IPS-18c (cell line): ENCODE data around the gene AGAP1.

Experiments used
- H3K4me3 ChIP-seq: 2 replicates; pipeline ENCODE4 v1.7.0; 2013; ENCODE audit warnings: low read depth, mild to moderate bottlenecking, low read length, moderate library complexity; ENCODE audit not compliant: insufficient read depth
- H3K9me3 ChIP-seq: one replicate; pipeline ENCODE4 v1.6.1; 2013; ENCODE audit warnings: mild to moderate bottlenecking, low read length, moderate library complexity; ENCODE audit not compliant: control insufficient read depth, insufficient read depth

Gene AGAP1

DNA sequence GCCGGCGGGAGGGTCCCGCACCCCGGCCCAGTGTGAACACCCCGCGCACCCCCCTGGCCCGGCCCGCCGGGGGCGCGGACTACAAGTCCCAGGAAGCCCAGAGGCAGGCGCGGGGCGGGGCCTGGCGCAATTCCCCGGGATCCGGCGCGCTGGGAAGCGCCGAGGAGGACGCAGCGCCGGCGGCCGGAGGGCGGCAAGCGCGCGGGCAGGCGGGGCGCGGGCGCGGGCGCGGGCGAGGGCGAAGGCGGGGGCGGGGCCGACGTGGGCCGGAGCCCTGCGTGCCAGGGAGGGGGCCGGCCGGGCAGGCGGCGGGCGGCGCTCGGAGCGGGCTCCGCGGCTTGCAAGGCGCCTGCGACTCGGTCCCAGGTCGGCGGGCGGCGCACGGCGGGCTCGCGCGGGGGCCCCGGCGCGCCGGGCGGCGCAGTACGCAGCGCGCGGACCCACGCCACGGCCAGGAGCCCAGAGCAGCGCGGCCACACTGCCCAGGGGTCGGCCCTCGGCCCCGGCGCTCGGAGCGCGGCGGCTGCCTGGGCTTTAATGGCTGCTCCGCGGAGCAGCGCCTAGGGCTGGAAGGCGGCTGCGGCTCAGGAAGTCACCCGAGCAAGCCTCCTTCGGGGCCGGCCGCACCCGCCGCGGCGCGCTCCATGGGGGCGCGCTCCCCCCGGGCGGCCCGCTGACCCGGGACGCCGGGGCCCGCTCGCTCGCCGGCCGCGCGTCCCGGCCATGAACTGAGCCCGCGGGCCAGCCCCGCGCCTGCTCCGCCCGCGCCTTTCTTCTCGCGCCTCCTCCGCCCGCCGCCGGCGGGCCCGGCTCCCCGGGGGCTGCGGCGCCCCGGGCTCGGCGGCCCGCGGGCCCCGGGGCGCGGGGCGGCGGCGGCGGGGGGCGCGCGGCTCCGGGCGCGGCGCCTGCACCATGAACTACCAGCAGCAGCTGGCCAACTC, at the start of gene AGAP1:
Gene AGAP1 (plus strand): TSS at position 269 of the 941 bp plus-strand sequence.
- H3K4me3 ChIP-seq: peak within 1 kb of the TSS; percentile 64
- H3K9me3 ChIP-seq: peaks cover 3% of the 10 kb centered on the region

DNA sequence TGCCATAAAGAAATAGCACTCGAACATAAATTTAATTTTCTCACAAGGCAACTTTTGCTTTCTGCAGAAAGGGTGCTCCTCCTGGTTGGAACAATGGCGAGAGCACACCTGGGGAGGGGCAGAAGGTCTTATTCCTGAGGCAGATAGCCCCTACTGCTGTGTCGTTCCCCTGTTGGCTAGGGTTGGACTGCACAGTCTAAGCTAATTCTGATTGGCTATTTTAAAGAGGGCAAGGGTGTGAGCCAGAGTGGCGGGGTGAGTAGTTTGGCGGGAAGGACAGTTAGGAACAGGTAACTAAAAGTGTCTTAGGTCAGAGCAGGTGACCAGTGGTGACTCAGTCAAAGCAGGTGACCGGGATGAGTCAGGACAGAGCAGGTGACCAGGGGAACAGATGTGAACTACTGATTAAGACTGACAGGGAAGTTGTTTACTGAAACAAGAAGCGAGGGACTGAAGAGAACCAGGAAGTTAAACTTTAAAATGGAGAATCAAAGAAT, 49.7 kb upstream of the AGAP1 start:
- Histone ChIP-seq H3K4me3 (no peak overlapping the region), H3K9me3 (peaks cover 4% of the 10 kb centered on the region)

DNA sequence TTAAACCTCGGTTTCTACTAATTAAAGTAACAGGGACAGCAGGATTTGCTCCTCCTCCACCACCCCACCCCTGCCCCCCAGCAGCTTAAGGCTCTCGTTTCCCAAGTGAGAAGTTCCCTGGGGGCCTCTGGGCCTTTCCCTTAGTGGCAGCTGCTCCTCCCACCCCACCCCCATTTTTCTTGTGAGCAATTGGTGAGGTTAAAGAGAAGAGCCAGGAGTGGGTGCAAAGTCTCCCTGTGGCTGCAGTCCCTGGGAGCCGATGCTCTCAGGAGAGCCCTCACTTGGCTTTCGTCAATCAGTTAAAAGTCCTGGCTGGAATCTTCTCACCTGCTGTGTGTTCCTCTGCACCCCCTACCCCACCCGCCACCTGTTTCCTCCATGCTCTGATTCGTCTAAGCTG, 48.7 kb upstream of the AGAP1 start:
- Histone ChIP-seq H3K9me3 (peaks cover 4% of the 10 kb centered on the region), H3K4me3 (no peak overlapping the region)

DNA sequence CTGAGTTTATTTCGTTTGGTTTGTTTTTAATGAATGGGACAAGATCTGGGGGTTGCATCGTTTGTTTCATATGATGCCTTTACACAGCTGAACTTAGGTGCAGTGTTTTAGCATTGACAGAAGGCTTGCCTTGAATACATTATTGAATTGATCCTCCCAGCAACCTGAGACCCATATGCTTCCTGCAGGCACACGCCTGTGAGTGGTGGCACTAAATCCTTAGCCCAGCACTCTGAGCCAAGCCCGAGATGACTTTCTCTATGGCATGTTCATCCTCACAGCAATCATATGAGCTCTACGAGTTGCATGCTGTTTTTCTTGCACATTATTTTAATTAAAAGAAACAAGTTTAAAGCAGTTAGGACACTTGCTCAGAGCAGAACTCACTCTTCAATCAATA, 47.8 kb upstream of the AGAP1 start:
- Histone ChIP-seq H3K9me3 (peaks cover 4% of the 10 kb centered on the region), H3K4me3 (no peak overlapping the region)

DNA sequence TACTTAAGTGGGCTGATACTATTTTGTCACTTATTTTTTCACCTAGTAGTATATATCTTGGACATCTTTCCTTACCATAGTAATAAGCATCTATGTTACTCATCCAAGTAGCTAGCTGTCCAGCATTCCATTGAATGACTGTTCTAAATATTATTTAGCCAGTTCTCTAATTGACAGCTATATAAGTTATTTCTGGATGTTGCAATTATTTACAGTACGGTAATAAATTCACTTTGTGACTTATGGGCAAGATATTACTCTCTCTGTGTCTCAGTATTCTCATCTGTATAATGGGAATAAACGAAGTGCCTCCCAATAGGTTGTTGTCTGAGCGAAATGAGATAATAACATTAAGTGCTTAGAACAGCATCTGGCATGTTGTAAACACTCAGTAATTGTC, 46.6 kb upstream of the AGAP1 start:
- Histone ChIP-seq H3K9me3 (peaks cover 4% of the 10 kb centered on the region), H3K4me3 (no peak overlapping the region)

DNA sequence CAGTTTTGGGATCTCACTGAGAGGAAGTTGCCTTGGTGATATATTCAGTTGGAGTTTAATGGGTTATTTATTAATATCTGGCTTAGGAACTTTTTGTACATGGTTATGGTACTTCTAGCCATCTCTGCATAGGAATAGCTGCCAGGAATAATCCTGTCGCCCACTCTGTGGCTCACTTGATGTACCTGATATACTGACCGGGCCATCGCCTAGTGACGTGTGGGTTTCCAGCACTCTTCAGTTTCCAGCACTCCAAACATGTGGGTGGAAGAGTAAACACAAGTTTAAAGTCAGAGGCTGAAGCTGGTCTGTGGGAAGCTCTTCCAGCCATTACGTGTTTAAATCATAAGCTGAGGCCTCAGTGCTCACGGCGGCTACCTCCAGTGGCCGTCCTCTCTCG, 44.3 kb upstream of the AGAP1 start:
- Histone ChIP-seq H3K4me3 (no peak overlapping the region), H3K9me3 (no peaks in the 10 kb centered on the region)

DNA sequence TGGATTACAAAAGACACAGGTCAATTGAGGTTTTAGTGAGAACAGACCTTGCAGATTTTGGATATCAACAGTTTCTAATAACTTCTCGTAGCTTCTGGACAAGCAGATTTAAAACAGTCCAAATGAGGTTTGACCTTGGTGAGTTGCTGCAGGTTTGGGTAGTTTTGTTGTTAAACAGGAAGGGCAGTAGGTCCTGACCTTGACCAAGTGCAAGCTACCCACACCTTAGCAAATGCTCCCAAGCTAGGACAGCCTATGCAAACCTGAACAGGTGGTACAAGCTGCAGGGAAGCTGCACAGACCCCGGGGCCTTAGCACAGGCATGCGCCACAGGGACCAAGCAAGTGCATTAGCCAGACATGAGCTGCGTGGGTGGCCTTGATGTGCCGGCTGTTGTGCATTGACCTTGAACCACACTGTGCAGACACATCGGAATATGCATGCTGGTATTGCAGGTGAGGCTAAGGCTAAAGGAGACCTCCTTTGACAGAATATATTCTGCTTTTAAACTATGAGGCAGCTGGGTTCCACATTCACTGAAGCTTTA, 40.2 kb upstream of the AGAP1 start:
- no peak overlapping the region for H3K4me3 ChIP-seq
- no peaks in the 10 kb centered on the region for H3K9me3 ChIP-seq

DNA sequence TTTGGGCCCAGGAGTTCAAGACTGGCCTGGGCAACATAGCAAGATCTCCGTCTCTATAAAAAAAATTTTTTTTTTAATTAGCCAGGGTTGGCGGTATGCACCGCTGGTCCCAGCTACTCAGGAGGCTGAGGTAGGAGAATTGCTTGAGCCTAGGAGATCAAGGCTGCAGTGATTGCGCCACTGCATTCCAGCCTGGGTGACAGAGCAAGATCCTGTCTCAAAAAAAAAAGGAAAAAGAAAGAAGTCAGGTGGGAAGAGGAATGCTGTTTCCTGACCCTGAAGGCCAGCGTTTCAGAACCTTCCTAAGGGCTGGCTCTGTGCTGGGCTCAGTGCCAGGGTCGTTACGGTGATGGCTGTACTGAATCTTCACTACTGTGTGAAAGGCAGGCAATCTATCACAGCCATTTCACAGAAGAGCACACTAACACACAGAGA, 35.0 kb upstream of the AGAP1 start:
- Histone ChIP-seq H3K9me3 (no peaks in the 10 kb centered on the region), H3K4me3 (no peak overlapping the region)

DNA sequence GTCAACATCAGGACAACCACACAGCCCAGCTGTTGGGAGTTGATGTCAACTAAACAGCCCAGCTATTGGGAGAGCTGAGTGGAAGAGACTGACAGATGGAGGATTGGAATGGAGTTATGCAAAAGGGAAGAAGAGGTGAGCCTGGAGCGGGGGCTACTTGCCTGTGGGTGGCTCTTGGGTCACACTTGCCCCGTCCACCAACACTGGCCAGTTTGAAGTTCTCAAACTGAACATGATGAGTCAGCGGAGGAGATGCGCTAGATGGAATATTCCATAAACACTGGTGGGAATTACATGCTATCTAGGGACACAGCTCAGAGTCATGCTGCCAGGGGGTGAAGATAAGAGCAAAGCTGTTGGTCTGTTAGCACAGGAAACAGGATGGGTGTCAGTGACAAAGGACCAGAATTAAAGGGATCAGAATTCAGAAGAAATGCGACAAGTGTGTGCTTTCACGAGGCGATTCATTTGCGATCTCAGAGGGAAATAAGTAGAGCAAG, 33.2 kb upstream of the AGAP1 start:
- Histone ChIP-seq H3K4me3 (no peak overlapping the region), H3K9me3 (no peaks in the 10 kb centered on the region)

DNA sequence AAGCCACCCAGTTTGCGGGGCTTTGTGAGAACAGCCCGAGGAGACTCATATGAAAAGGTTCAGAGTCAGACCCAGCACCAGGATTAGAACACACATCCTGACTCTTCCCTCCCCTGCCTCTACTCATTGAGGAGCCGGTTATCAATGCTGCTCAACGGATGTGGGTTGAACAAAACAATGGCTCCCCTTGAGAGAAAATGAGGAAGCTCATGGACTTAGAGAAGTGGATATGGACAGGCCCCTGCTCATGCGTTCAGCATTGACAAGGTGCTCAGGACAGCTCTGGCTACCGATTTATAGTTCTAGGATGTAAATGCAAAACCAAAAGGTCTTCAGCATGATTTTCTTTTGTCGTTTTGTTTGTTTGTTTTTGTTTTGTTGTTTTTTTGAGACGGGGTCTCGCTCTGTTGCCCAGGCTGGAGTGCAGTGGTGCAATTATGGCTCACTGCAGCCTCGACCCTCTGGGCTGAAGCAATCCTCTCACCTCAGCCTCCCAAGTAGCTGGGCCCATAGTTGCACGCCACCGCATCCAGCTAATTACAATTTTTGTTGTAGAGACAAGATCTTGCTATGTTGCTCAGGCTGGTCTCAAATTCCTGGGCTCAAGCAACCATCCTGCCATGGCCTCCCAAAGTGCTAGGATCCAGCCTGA, 32.0 kb upstream of the AGAP1 start:
- Histone ChIP-seq H3K9me3 (no peaks in the 10 kb centered on the region), H3K4me3 (no peak overlapping the region)

DNA sequence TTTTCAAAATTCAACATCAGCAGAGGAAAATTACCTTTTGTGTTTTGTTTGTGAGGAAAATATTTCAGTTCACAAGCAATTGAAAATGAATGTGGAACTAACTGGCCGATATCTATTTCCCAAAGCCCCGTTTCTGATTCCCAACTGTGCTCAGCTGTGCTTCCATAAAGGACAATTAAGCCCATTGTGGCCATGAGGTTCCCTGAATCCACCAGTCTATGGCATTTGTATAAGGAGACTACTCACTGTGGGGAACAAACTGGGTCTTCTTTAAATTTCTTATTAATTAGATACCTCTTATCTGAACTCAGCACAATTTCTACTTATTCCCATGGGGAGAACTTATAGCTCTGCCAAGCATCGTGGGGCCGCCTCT, 31.4 kb upstream of the AGAP1 start:
- H3K4me3 ChIP-seq: no peak overlapping the region
- H3K9me3 ChIP-seq: no peaks in the 10 kb centered on the region

DNA sequence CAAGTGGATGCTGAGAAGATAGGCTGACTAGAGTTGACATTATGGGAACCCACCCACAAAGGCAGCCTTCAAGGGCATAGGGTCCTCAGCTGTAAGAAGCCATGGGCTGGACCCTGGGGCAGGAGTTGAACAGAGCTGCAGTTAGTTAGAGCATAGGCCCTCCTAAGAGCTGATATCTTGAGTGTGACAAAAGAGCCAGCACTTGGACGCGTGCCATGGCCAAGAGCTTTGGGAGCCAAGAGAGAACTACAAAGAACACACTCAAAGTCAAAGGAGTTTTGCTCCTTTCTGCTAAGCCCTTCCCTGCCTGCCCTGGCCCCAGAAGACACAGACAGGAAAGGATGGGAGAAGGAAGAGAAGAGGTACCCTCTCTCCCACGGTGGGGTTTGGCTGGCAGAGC, 29.9 kb upstream of the AGAP1 start:
- Histone ChIP-seq H3K9me3 (no peaks in the 10 kb centered on the region), H3K4me3 (no peak overlapping the region)

DNA sequence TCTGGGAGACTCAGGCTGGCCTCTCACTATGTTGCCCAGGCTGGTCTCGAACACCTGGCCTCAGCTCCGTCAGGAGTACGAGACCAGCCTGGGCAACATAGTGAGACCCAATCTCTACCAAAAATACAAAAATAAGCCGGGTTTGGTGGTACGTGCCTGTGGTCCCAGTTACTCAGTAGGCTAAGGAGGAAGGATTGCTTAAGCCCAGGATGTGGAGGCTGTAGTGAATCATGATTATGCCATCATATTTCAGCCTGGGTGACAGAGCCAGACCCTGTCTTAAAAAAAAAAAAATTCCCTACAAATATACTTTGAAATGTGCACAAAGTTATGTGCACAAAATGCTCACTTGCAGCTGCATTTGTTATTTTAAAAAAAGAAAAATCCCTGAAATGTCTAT, 26.3 kb upstream of the AGAP1 start:
- H3K9me3 ChIP-seq: no peaks in the 10 kb centered on the region
- H3K4me3 ChIP-seq: no peak overlapping the region

DNA sequence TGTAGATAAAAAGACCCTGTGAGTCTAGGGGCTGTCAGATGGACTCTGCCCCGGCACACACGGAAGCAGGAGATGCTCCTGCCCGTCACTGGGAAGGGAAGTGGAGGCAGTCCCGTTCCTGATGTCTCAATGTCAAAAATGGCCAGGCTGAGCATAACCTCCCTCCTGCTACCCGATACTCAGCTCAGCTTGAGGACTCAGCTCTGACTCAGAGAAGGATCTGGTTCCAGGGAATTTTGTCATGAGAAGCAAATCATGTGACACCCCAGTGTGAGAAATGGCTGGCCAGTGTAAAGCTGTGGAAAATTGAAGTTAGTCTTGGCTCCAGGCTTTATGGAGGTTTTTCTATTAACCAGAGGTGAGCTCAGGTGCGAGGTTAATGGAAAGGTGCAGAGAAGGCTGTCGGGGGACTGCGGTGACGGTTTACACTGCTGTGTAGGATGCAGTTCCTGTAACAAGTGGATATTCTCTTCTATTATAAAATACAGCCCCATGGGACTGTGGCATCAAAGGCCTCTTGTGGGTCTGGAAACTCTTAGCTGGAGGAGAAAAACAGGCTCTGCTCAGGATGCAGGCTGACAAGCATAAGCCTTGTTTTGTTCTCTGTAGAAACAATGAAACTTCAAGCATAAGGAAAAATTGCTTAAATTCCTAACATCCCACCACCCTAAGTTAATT, 24.7 kb upstream of the AGAP1 start:
- no peaks in the 10 kb centered on the region for H3K9me3 ChIP-seq
- no peak overlapping the region for H3K4me3 ChIP-seq

DNA sequence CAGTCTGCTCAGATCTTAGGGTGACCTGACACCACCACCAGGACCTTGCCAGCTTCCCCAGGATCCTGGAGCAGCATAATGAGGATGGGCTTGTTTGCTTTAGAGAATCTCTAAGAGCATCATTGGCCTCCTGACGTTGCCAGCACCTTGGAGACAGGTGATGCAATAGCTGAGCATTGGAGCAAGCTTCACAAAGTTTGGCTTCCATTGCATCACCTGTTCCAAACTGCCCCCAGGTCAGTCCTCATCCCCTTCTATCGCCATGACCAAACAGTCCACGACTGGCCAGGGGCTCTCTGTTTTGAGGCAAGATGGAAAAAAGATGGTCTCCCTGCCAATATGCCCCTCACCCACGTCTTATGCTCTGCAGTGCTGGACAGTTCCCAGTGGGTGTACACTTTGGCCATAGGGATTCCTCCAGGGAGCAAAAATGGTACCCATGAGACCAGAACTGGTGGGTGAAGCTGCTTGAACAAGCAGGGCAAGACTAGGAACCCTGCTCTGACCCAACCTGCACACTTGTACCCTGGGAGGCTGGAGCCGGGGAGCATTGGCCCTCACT, 22.6 kb upstream of the AGAP1 start:
- no peaks in the 10 kb centered on the region for H3K9me3 ChIP-seq
- no peak overlapping the region for H3K4me3 ChIP-seq

DNA sequence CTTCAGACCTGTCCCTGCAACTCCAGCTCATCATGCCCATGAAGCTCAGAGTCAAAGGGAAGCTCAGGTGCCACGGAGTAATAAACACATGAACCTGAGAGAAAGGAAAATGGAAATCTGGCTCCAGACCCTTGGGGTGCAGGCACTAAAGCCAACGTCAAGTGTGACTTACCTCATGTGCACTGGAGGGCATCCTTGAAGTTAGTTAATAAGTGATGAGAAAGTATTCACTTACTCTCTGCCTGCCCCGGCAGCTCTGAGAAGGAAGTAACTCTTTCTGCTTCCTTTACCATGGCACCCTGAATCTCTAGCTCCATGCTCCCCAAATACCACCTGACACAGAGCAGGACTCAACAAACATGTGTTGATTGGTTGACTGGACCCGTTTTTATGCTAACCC, 21.4 kb upstream of the AGAP1 start:
- Histone ChIP-seq H3K4me3 (no peak overlapping the region), H3K9me3 (no peaks in the 10 kb centered on the region)

DNA sequence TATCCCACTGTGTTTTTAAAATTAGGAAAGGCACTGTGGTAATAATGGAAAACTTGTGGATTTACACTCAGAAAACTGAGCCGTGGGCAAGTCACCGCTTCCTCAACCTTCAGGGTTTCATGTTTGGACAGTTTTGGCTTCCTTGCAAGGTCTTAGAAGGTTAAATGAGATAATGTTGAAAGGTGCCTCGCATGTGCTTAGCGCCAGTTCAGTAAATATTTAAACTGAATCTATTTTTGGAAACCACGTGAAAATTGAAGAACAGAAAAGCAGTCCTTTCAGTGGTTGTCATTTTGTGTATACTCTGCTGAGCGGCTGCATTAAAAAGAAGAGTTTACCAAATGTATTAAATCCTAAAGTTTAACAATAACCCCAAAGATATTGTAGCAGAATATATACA, 15.2 kb upstream of the AGAP1 start:
- H3K4me3 ChIP-seq: no peak overlapping the region
- no peaks in the 10 kb centered on the region for H3K9me3 ChIP-seq
